Measurements from ENCODE around the gene PRDX1. TPM values are rescaled to one million over a fixed set of nuclear protein-coding genes. Genes with fewer than 3 reads are reported as not detected.

Gene PRDX1
- 671 and 698 TPM in 2 replicates for total RNA-seq

GRCh38 chr1:45521413-45522323, at the start of gene PRDX1:
Gene PRDX1 (minus strand): TSS chr1:45521884. CDS start chr1:45519043, 2,841 bp downstream.

GRCh38 chr1:45550401-45551351, 29.0 kb upstream of the PRDX1 start, which contains the start of gene AKR1A1:
Gene AKR1A1 (plus strand): TSS chr1:45550826. CDS start chr1:45561795, 10,969 bp downstream.

GRCh38 chr1:45490626-45491486, 30.8 kb downstream of the PRDX1 start, which contains the start of gene TESK2:
Gene TESK2 (minus strand): TSS chr1:45491163. CDS start chr1:45457785, 33,378 bp downstream.

Other genes starting within 250 kb of the PRDX1 start
- gene HPDL, start 195.0 kb downstream of the PRDX1 start, total RNA-seq = 5.2 and 8.5 TPM in 2 replicates
- 6.6 and 8.3 TPM in 2 replicates for gene TOE1, start 181.7 kb downstream of the PRDX1 start, total RNA-seq
- gene MUTYH, start 181.4 kb downstream of the PRDX1 start, total RNA-seq = 13.9 and 15.2 TPM in 2 replicates
- gene TESK2, start 30.7 kb downstream of the PRDX1 start, total RNA-seq = 3.2 and 4.7 TPM in 2 replicates
- 0.51 and 1.2 TPM in 2 replicates for gene CCDC163, start 21.8 kb downstream of the PRDX1 start, total RNA-seq
- 2.5 and 3.5 TPM in 2 replicates for gene MMACHC, start 21.6 kb downstream of the PRDX1 start, total RNA-seq
- gene AKR1A1, start 28.9 kb upstream of the PRDX1 start, total RNA-seq = 102 and 107 TPM in 2 replicates
- gene NASP, start 62.2 kb upstream of the PRDX1 start, total RNA-seq = 67.7 and 83.7 TPM in 2 replicates
- 0.19 and 0.56 TPM in 2 replicates for gene CCDC17, start 102.2 kb upstream of the PRDX1 start, total RNA-seq
- gene GPBP1L1, start 164.6 kb upstream of the PRDX1 start, total RNA-seq = 65.5 and 85.0 TPM in 2 replicates
- gene TMEM69, start 166.3 kb upstream of the PRDX1 start, total RNA-seq = 48.7 and 55.4 TPM in 2 replicates
- gene IPP, start 228.8 kb upstream of the PRDX1 start, total RNA-seq = 6.7 and 8.0 TPM in 2 replicates